SU-DHL-6 (cell line): ENCODE measurements around the gene CCDC28B.

ENCODE experiments used
- CTCF ChIP-seq: fragments of 200-600 bp; sonication (generic); IDR thresholded peaks from one replicate; pipeline ENCODE4 v1.5.1; 2017; ENCODE audit warnings: antibody characterized with exemption, mild to moderate bottlenecking, low read length, moderate library complexity; ENCODE audit not compliant: insufficient read depth, poor library complexity, severe bottlenecking
- EZH2phosphoT487 ChIP-seq: fragments of 200-600 bp; sonication (generic), shearing (Covaris generic); conservative IDR thresholded peaks from 2 replicates; pipeline ENCODE4 v1.6.1; 2018; ENCODE audit warnings: mild to moderate bottlenecking, antibody characterized with exemption, low read length, moderate library complexity, mixed read lengths

- no peak for TF ChIP-seq CTCF
- no peak for TF ChIP-seq EZH2phosphoT487
Observed at GRCh38 chr1:32199043-32199716, 1.2 kb upstream of the CCDC28B start.
